ENCODE results near the gene HCST.

The HCST gene

GRCh38 chr19:35911173-35911572 lies 8.8 kb downstream of the HCST start:
- H3K4me3 ChIP-seq (replicated peaks; ENCODE audit: low read depth, low read length): no peak overlapping the region
- no peak for TF ChIP-seq CTCF (IDR thresholded peaks at IDR 0.05; ENCODE audit: low read length, missing control alignments)
- DNase-seq (ENCODE audit: low read depth): no peak

GRCh38 chr19:35911790-35912189 lies 9.5 kb downstream of the HCST start:
- no peak for TF ChIP-seq CTCF (IDR thresholded peaks at IDR 0.05; ENCODE audit: low read length, missing control alignments)
- DNase-seq (ENCODE audit: low read depth): no peak

GRCh38 chr19:35913589-35913988 lies 11.3 kb downstream of the HCST start:
- no peak for DNase-seq (ENCODE audit: low read depth)
- no peak overlapping the region for H3K4me3 ChIP-seq (replicated peaks; ENCODE audit: low read depth, low read length)
- TF ChIP-seq CTCF (IDR thresholded peaks at IDR 0.05; ENCODE audit: low read length, missing control alignments): no peak

More at GRCh38 chr19:35911790-35912189, 9.5 kb downstream of the HCST start:
- no peak overlapping the region for H3K4me3 ChIP-seq (replicated peaks; ENCODE audit: low read depth, low read length)

- TF ChIP-seq CTCF (IDR thresholded peaks at IDR 0.05; ENCODE audit: low read length, missing control alignments): no peak
- no peak for DNase-seq (ENCODE audit: low read depth)
- no peak overlapping the region for H3K4me3 ChIP-seq (replicated peaks; ENCODE audit: low read depth, low read length)
These were observed 13.1 kb downstream of the HCST start for GRCh38 chr19:35915443-35915842.

- H3K4me3 ChIP-seq (replicated peaks; ENCODE audit: low read depth, low read length): no peak overlapping the region
- TF ChIP-seq CTCF (IDR thresholded peaks at IDR 0.05; ENCODE audit: low read length, missing control alignments): no peak
These were observed 17.0 kb downstream of the HCST start for GRCh38 chr19:35919306-35919705.

GRCh38 chr19:35921012-35921411 lies 18.7 kb downstream of the HCST start:
- DNase-seq (ENCODE audit: low read depth): no peak
- no peak for TF ChIP-seq CTCF (IDR thresholded peaks at IDR 0.05; ENCODE audit: low read length, missing control alignments)
- no peak overlapping the region for H3K4me3 ChIP-seq (replicated peaks; ENCODE audit: low read depth, low read length)

More at GRCh38 chr19:35919306-35919705, 17.0 kb downstream of the HCST start:
- no peak for DNase-seq (ENCODE audit: low read depth)

- DNase-seq (ENCODE audit: low read depth): no peak
- TF ChIP-seq CTCF (IDR thresholded peaks at IDR 0.05; ENCODE audit: low read length, missing control alignments): no peak
- H3K4me3 ChIP-seq (replicated peaks; ENCODE audit: low read depth, low read length): no peak overlapping the region
These were observed 23.2 kb downstream of the HCST start for GRCh38 chr19:35925501-35925900.

All from fibroblast of pulmonary artery (primary cell).